GM21717 (cell line): Measurements from ENCODE around the gene WIPF3.
"Not testable (repeated sequence)": the region's sequence is repeated elsewhere in the genome, so short reads cannot be mapped to it uniquely, and the experiment has no call there.

Source experiments
- ATAC-seq: cut with Tn5 transposase; IDR thresholded peaks from one replicate; pipeline ENCODE4 v1.9.1; 2021; ENCODE audit warnings: mild to moderate bottlenecking, moderate library complexity; ENCODE audit not compliant: unreplicated experiment

Gene WIPF3

GRCh38 chr7:29875741-29876140, 69.4 kb downstream of the WIPF3 start:
- no peak for ATAC-seq

DNA sequence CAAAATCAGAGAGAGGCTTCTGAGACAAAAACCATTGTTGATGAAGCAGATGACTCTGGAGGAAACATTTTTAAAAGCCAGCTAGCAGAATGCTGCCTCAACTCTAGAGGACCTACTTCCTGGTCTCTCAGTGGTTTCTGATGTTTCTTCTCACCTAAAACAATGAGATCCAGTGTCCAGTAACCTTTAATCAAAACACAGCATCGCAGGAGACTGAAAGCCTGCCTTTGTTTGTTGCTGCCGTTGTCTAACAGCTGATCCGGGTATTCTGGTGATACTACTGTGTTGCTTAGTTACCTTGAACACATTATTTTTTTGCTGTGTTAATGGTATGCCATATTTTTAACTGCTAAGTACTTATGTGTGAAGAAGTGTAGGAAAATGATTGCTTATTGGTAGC, 70.9 kb downstream of the WIPF3 start:
- ATAC-seq = no peak

- no peak for ATAC-seq
These were observed 71.9 kb downstream of the WIPF3 start for GRCh38 chr7:29878081-29878688.

DNA sequence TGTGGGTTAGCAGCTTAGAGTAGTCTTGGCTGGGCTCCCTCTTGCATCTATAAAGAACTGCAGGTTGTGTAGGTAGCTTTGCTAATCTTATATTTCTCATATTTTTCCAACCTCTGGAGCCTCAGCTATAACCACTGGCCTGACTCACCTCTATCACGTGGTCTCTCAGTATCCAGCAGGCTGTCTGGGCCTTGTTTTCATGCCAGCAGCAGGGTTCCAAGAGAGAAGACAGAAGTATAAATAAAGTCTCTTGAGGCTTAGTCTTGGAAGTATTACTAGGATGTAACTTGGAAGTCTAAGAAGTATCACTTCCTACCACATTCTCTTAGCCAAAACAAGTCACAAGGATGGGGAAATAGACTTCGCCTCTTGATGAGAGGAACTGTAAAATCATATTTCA, 73.3 kb downstream of the WIPF3 start:
- no peak for ATAC-seq

GRCh38 chr7:29881724-29882123, 75.4 kb downstream of the WIPF3 start:
- no peak for ATAC-seq

- ATAC-seq = no peak
These were observed 76.2 kb downstream of the WIPF3 start for GRCh38 chr7:29882481-29882880.

- ATAC-seq = no peak
These were observed 77.4 kb downstream of the WIPF3 start for GRCh38 chr7:29883462-29884398.

- ATAC-seq = no peak
These were observed 78.3 kb downstream of the WIPF3 start for GRCh38 chr7:29884399-29885272.

DNA sequence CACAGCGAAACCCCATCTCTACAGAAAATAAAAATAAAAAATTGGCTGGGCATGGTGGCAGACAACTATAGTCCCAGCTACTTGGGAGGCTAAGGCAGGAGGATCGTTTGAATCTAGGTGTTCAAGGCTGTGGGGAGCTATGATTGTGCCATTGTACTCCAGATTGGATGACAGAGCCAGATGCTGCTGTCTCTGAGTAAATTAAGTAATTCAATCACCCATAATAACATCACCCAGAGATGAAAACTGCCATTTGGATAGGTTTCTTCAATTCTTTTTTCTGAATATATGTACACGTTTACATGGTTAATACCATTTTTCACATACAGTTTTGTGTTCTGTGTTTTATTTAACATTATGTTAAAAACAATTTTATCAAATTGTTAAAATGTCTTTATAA, 79.3 kb downstream of the WIPF3 start:
- ATAC-seq = no peak

DNA sequence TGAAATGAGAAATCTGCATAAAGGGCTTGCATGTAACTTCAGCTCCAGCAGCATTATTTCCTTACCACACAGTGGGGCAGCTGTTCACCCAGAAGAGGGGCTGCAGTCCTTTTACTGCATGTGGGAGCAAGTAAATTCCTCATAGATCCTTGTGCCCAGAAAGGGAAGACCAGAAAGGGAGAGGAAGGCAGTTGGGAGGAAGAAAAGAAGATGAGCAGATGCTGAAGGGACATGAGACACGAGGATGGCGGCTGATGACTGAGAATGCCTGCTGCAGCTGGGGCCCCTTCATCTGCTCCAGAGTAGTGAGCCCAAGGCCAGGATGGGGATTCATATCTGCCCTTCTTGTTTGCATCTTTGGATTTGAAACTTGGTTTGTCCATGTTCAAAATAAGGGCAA, 80.5 kb downstream of the WIPF3 start:
- no peak for ATAC-seq

GRCh38 chr7:29888006-29888405, 81.7 kb downstream of the WIPF3 start:
- no peak for ATAC-seq

DNA sequence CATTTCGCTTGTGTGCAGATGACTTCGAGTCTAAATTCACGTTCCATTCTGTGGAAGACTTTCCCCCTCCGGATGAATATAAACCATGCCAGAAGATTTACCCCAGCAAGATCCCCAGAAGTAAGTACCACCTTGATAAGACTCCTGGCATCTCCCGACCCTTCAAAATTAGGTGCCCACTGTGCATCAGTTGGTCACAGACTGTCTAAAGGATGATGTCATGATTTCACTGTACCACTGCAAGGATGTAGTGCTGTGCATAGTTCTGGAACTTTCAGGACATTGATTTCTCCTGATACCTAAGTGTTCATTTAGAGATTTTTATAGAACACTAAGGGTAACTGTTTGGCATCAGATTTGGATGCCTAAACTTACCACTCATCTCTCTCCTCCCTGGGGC, 83.0 kb downstream of the WIPF3 start:
- ATAC-seq = no peak

DNA sequence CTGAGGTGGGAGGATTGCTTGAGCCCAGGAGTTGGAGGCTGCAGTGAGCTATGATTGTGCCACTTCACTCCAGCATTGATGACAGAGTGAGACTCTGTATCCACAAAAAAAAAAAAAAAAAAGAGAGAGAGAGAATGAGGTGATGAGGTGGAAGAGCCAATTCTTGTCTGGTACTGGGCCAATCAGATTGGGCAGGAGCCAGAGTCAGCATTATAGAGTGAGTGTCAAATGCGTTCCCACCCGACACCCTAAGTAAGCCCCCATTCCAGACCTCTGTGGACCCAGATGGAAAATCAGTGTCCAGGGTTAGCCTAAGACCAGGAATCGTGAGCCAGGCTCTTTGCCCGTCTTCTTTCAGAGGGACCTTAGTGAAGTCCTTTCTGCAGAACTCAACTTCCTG, 83.9 kb downstream of the WIPF3 start:
- ATAC-seq = no peak

- not testable (repeated sequence) for ATAC-seq
These were observed 84.5 kb downstream of the WIPF3 start for GRCh38 chr7:29890786-29891185.

- no peak for ATAC-seq
These were observed 85.5 kb downstream of the WIPF3 start for GRCh38 chr7:29891766-29892165.

GRCh38 chr7:29892231-29892630, 85.9 kb downstream of the WIPF3 start:
- no peak for ATAC-seq

DNA sequence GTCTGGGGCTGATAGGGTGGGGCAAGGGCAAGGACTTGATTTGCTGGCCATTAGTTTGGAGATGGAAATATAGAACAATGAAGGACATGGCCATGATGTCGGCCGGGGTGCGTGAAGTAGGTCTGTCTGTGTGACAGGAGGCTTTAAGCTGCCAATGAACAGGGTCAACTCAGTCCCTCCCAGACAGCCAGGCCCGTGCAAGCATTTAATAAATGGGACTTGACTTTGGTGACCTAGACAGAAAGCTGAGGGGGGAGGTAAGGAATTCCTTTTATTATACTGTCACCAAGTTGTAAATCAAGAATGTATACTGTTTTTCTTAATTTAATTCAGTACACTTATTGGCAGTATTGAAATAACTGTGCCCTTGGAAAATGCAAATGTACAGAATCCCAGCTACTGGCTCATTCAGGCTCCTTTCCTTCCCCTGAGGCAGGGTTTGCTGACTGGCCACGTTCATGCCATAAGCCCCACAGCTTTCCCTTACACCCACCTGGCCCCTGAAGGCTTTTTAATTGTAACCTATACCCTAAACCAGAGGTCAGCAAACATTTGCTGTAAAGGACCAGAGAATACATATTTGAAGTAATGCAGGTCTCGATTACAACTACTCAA, 87.2 kb downstream of the WIPF3 start:
- ATAC-seq = no peak

GRCh38 chr7:29894256-29894655, 87.9 kb downstream of the WIPF3 start:
- ATAC-seq = no peak

GRCh38 chr7:29895559-29895958, 89.3 kb downstream of the WIPF3 start:
- no peak for ATAC-seq

DNA sequence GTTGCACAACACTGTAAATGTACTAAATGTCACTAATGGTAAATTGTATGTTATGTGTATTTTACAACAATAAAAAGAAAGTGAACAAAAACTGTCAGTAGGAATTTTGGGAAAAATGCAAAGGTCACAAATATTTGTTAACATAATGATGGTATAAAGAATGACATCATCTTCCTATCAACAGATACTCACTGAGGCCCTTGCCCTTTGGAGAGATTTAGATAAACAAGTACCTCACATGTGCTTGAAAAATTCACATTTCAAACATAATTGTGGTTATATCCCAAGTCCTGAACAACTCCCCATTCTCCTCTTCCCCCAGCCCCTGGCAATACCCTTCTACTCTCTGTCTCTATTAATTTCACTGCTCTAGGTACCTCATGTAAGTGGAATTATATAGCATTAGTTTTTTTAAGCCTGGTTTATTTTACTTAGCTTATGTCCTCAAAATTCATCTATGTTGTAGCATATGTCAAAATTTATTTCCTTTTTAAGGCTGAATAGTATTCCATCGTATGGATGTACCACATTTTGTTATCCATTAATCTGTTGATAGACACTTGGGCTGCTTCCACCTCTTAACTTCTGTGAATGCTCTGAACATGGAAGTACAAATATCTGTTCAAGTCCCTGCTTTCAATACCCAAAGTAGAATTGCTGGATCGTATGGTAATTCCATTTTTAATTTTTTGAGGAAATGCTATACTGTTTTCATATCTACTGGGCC, 90.5 kb downstream of the WIPF3 start:
- ATAC-seq = no peak
